Activated CD8-positive, alpha-beta T cell treated with anti-CD3 and anti-CD28 coated beads, Interleukin-2, amount 10 ng/mL, durations not matched to agents 7 days and 5 days (primary cell): Measurements from ENCODE around the gene FAM53B. TPM values are rescaled to one million over a fixed set of nuclear protein-coding genes. Genes with fewer than 3 reads are reported as not detected.

Source experiments
- ATAC-seq: fragments of 150-1000 bp; cut with Tn5 transposase; one replicate; pipeline ENCODE4 v1.10.0; 2021; ENCODE audit warnings: moderate library complexity
- CTCF ChIA-PET: fragments of 350-600 bp; sonication (Branson Sonifier 250); formaldehyde crosslinking; loops from one replicate; lab custom pipeline; 2021; ENCODE audit warnings: antibody characterized with exemption; lab: Charles Lee
- POLR2A ChIA-PET: fragments of 350-600 bp; sonication (Branson Sonifier 250); formaldehyde crosslinking; loops from one replicate; lab custom pipeline; 2021; ENCODE audit warnings: antibody characterized with exemption; lab: Charles Lee
- DNase-seq: peaks from one replicate; pipeline ENCODE4 v3.0.0-alpha.2; 2020
- H3K27ac Mint-ChIP-seq: one replicate; pipeline ENCODE4 v1.8.0; 2021; ENCODE audit warnings: mild to moderate bottlenecking, mixed read lengths
- H3K27me3 Mint-ChIP-seq: one replicate; pipeline ENCODE4 v1.8.0; 2021; ENCODE audit warnings: low read depth, mixed read lengths
- H3K36me3 Mint-ChIP-seq: one replicate; pipeline ENCODE4 v1.8.0; 2021; ENCODE audit warnings: low read depth, mixed read lengths
- H3K4me1 Mint-ChIP-seq: one replicate; pipeline ENCODE4 v1.8.0; 2021; ENCODE audit warnings: low read depth, mixed read lengths
- H3K4me3 Mint-ChIP-seq: one replicate; pipeline ENCODE4 v1.8.0; 2021; ENCODE audit warnings: mild to moderate bottlenecking, mixed read lengths
- H3K9me3 Mint-ChIP-seq: one replicate; pipeline ENCODE4 v1.8.0; 2022; ENCODE audit warnings: mixed read lengths; ENCODE audit not compliant: insufficient read depth
- total RNA-seq, 2 experiments: library from RNA; stranded (reverse); gene quantifications; one replicate each; pipeline ENCODE4 v1.2.3, GENCODE V29; 2021

The FAM53B gene
- total RNA-seq, 2 experiments from 2014 or later: 19.9 to 21.8 TPM

DNA sequence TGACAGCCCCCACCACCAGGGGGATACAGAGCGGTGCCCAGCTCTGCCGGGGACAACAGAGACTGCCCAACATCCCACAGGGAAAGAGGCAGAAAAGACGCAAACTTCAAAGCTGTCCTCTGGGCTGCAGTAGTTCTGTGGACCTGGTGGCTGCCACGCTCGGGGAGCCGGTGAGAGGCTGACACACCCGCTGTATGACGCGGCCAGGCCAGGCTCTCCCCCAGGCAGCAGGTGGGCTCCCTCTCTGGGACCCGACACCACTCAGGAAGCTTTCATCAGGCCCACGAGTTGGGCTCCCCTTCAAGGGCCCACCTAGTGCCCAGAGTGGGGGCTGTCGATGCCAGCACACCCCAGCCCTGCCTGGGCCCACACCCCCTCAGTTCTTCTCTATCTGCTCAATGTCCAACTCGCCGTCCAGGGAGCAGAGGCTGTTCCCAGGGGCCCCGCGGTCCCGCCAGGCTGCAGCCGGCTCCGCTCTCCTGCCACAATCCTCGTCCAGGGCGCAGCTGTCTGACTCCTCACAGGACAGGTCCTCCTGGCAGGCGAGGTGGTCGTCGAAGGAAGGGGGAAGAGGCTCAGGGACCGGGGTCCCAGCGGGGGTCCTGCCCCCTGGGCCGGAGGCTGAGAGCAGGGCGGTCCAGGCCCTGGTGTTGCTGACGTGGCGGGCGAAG, 121.2 kb downstream of the FAM53B start:
- ATAC-seq: no peak
- CTCF ChIA-PET: no interaction called here
- POLR2A ChIA-PET: no interaction called here
- H3K27me3 Mint-ChIP-seq: no peaks in the 10 kb centered on the region
- H3K4me1 Mint-ChIP-seq: peaks cover 36% of the 10 kb centered on the region
- DNase-seq: no peak
- no peak overlapping the region for H3K4me3 Mint-ChIP-seq
- H3K27ac Mint-ChIP-seq: no peak overlapping the region
- peaks cover 1% of the 10 kb centered on the region for H3K36me3 Mint-ChIP-seq
- H3K9me3 Mint-ChIP-seq: no peaks in the 10 kb centered on the region

DNA sequence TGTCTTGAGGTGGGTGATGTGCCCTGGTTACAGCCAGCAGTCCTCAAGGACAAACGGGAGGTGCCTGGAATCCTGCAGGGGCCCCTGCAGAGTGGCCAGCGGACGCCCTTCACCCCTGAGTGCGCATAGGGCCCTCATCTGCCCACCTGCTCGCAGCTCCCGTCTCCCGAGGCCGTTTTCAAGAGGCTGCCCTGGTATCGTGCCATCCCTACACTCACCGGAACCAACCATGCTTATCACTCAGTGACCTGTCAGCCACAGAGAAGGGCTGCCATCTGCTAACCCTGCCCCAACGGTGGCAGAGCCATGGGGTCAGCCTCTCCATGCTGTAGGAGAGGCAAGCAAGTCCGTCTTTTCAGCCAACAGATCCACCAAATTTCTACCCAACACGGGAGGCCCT, 122.0 kb downstream of the FAM53B start:
- H3K27ac Mint-ChIP-seq: no peak overlapping the region

DNA sequence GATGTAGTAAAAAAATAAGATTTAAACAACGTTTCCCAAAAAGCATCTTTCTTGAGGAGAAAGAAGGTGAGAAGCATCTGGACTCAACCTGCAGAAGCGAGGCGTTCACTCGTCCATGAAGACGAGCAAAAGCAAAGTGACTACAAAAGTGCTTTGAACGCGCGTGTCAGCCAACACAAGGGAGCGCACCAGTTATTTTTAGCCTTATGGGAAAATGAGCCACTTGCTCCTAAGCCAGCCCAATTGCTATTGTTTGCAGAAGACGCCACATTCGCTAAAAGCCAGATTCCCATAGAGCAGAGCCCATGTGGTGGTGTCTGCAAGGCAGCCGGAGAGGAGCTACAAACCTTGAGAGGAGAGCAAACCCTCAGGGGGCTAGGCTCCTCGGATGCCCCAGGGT, 122.5 kb downstream of the FAM53B start:
- CTCF ChIA-PET: interaction anchor here (1.1 kb wide), 1 partner anchor 11 kb away, joined by 3 read pairs; no protein-coding TSS in a partner anchor
- Mint-ChIP-seq H3K4me1 (peaks cover 24% of the 10 kb centered on the region), H3K4me3 (no peak overlapping the region), H3K36me3 (peaks cover 3% of the 10 kb centered on the region), H3K27me3 (no peaks in the 10 kb centered on the region), H3K27ac (no peak overlapping the region), H3K9me3 (no peaks in the 10 kb centered on the region)
- POLR2A ChIA-PET: no interaction called here
- ATAC-seq (no peak), DNase-seq (no peak)

More for the DNA sequence above, 122.0 kb downstream of the FAM53B start:
- Mint-ChIP-seq H3K36me3 (peaks cover 1% of the 10 kb centered on the region), H3K4me1 (peaks cover 30% of the 10 kb centered on the region), H3K9me3 (no peaks in the 10 kb centered on the region), H3K27me3 (no peaks in the 10 kb centered on the region), H3K4me3 (no peak overlapping the region)
- DNase-seq (no peak), ATAC-seq (no peak)
- CTCF ChIA-PET: interaction anchor here (1.1 kb wide), 1 partner anchor 10 kb away, joined by 3 read pairs; no protein-coding TSS in a partner anchor
- POLR2A ChIA-PET: no interaction called here

DNA sequence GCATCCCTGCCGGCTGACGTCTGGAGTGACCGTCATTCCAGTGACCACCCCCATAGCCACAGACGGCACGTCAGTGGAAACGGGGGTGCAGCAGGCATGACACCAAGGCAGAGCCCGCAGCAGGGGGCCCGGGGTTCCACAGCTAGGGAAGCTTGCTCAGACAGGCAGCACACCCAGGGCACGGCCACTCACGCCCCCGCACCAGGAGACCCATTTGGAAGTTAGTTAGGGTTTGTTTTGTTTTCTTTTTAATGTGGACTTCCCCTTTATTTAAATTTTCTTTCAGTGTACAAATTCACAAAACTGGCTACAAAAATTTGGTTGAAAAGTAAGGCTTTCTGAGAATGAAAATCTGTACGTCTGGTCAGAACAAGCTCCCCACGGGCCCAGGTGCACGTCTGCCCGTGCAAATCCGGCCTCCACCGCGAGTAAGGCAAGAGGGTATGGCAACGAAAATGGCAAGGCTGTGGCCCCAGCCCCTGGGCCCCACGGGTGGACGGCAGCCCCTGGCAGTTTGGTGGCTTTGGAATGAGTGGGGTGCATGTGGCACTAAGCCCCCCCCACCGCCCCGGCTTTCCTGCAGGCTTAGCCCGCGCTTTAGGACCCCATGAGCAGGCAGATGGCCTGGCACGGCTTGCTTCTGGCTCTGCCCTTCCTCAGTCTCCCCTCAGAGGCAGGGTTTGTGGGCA, 124.2 kb downstream of the FAM53B start:
- Mint-ChIP-seq H3K4me1 (peaks cover 19% of the 10 kb centered on the region), H3K27me3 (no peaks in the 10 kb centered on the region), H3K9me3 (no peaks in the 10 kb centered on the region), H3K4me3 (no peak overlapping the region), H3K27ac (no peak overlapping the region), H3K36me3 (peaks cover 3% of the 10 kb centered on the region)
- CTCF ChIA-PET: interaction anchor here (1.0 to 1.4 kb wide), 4 partner anchors 99 to 123 kb away, joined by 3 to 4 read pairs (median 4); no protein-coding TSS in a partner anchor
- POLR2A ChIA-PET: interaction anchor here (0.8 kb wide), 1 partner anchor 26 kb away, joined by 3 read pairs; no protein-coding TSS in a partner anchor
- no peak for ATAC-seq
- DNase-seq: no peak

DNA sequence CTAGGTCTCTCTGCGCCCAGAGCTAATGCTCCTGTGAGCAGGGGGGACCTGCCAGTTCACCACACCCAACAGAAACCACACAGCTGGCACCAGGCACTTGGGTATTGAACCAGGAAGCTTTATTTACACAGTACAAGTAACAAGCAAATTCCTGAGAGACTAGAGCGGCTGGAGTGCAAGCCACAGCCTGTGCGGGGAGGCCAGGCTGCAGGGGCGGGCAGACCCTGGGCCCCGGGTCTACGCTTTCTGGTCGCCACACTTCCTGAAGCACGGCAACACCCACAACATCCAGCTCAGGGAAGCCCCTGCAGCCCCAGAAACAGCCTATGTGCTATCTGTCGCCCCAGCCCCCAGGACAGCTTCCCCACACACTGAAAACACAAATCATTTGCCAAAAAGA, 125.0 kb downstream of the FAM53B start:
- Mint-ChIP-seq H3K27ac (no peak overlapping the region), H3K4me3 (no peak overlapping the region), H3K36me3 (peaks cover 3% of the 10 kb centered on the region), H3K27me3 (no peaks in the 10 kb centered on the region), H3K4me1 (peaks cover 24% of the 10 kb centered on the region), H3K9me3 (no peaks in the 10 kb centered on the region)
- DNase-seq (no peak), ATAC-seq (no peak)
- ChIA-PET CTCF (interaction anchor here (1.0 to 1.4 kb wide), 3 partner anchors 100 to 122 kb away, joined by 3 to 4 read pairs (median 4); no protein-coding TSS in a partner anchor), POLR2A (interaction anchor here (0.7 to 0.8 kb wide), 2 partner anchors 11 to 27 kb away, joined by 3 read pairs; no protein-coding TSS in a partner anchor)

DNA sequence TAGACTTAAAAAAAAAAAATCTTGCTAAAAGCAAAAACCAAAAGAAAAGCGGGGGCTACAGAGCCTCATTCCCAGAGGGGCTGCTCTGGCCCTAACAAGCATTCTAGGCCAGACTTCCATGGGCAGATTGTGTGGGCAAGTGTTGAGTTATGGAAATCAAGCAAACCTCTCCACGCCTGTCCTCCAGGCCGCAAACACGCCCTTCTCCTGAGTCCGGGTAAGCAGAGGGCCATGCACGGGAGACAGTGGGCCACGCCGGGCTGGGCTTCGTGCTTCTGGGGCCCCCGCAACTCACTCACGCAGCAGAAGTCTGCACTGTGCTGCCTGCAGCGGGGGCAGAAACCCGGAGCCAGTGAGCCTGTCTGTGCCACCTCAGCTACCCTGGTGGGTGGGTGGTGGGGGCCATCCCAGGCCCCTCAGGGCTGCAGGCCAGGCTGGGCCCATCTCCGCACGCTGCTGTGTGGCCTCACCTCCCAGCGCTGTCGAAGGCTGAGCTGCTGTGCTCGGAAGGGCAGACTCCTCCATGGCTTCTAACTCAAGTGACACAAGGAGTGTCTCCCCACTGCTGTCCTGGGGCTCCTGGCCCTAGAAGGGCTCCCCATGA, 125.6 kb downstream of the FAM53B start:
- Mint-ChIP-seq H3K9me3 (no peaks in the 10 kb centered on the region), H3K4me1 (peaks cover 30% of the 10 kb centered on the region), H3K36me3 (peaks cover 3% of the 10 kb centered on the region), H3K4me3 (no peak overlapping the region), H3K27me3 (no peaks in the 10 kb centered on the region), H3K27ac (no peak overlapping the region)
- DNase-seq (no peak), ATAC-seq (no peak)
- ChIA-PET CTCF (interaction anchor here (1.0 to 1.4 kb wide), 3 partner anchors 101 to 123 kb away, joined by 3 to 4 read pairs (median 4); no protein-coding TSS in a partner anchor), POLR2A (interaction anchor here (0.7 to 0.8 kb wide), 2 partner anchors 11 to 28 kb away, joined by 3 read pairs; no protein-coding TSS in a partner anchor)

DNA sequence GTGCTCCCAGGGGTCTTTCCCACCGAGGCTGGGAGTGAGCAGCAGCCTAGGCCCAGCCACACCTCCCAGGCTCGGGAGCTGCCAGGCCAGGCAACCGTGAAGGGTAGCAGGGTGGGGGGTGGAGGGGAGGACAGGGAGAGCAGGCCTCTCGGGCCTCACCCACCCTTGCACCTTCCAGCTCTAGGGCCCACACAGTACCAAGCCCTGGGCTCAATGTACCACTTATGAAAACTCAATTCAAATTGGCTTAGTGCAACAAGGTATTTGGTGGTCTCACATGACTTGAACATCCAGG, 127.4 kb downstream of the FAM53B start:
- H3K36me3 Mint-ChIP-seq: peaks cover 2% of the 10 kb centered on the region
- ChIA-PET CTCF (no interaction called here), POLR2A (no interaction called here)
- ATAC-seq (no peak), DNase-seq (no peak)
- no peaks in the 10 kb centered on the region for H3K27me3 Mint-ChIP-seq
- no peaks in the 10 kb centered on the region for H3K9me3 Mint-ChIP-seq
- H3K4me3 Mint-ChIP-seq: no peak overlapping the region
- peaks cover 42% of the 10 kb centered on the region for H3K4me1 Mint-ChIP-seq
- H3K27ac Mint-ChIP-seq: no peak overlapping the region

DNA sequence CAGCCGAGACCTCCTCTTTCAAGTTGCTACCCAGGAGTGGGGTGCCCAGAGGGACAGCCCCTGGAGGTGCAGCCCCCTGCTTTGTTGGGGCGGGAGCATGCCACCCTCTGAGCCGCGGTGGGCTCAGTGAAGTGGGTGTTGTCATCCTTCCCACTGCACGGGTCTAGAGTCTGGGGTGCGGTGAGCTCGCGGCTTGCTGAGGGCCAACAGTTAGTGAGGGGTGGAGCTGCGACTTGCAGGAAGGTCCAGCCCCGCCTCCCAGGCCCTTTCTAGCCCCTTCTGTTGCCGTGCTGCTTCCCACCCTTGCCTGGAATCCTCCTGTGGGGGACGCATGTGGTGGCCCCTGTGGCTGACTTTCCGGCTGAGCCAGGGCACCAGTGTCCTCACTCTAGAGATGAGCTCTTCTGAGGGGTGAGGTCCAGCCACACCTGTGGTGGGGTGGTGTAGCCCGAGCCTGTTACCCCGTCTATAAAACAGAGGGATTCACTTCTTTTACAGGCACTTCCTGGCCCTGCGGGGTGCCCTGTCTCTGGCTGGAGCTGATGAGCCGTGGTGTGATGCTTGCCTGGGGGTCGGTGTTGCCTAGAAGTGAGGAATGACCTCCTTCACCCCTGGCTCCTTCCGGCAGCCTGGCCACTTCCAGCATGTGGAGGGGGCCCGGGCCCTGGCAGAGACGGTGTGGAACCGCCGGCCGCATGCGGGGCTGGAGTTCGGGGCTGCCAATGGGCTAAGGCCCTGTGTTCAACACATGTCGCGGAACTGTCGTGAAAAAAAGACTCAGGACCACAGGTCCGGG, 127.9 kb downstream of the FAM53B start:
- no peak for DNase-seq
- Mint-ChIP-seq H3K4me1 (peaks cover 47% of the 10 kb centered on the region), H3K27ac (no peak overlapping the region), H3K9me3 (no peaks in the 10 kb centered on the region), H3K36me3 (peaks cover 2% of the 10 kb centered on the region), H3K27me3 (no peaks in the 10 kb centered on the region), H3K4me3 (no peak overlapping the region)
- no peak for ATAC-seq
- CTCF ChIA-PET: interaction anchor here (0.8 kb wide), 1 partner anchor 125 kb away, joined by 3 read pairs; no protein-coding TSS in a partner anchor
- POLR2A ChIA-PET: no interaction called here

DNA sequence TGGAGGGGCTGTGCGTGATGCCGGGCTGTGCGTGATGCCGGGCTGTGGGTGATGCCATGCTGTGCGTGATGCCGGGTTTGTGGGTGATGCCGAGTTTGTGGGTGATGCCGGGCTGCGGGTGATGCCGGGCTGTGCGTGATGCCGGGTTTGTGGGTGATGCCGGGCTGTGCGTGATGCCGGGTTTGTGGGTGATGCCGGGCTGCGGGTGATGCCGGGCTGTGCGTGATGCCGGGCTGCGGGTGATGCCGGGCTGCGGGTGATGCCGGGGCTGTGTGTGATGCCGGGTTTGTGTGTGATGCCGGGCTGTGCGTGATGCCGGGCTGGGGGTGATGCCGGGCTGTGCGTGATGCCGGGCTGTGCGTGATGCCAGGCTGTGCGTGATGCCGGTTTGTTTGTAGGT, 128.9 kb downstream of the FAM53B start:
- ChIA-PET CTCF (no interaction called here), POLR2A (no interaction called here)
- DNase-seq: no peak
- Mint-ChIP-seq H3K27me3 (no peaks in the 10 kb centered on the region), H3K27ac (peak overlapping the region; percentile 25), H3K4me1 (peaks cover 51% of the 10 kb centered on the region), H3K9me3 (no peaks in the 10 kb centered on the region), H3K4me3 (no peak overlapping the region), H3K36me3 (peaks cover 2% of the 10 kb centered on the region)
- no peak for ATAC-seq

DNA sequence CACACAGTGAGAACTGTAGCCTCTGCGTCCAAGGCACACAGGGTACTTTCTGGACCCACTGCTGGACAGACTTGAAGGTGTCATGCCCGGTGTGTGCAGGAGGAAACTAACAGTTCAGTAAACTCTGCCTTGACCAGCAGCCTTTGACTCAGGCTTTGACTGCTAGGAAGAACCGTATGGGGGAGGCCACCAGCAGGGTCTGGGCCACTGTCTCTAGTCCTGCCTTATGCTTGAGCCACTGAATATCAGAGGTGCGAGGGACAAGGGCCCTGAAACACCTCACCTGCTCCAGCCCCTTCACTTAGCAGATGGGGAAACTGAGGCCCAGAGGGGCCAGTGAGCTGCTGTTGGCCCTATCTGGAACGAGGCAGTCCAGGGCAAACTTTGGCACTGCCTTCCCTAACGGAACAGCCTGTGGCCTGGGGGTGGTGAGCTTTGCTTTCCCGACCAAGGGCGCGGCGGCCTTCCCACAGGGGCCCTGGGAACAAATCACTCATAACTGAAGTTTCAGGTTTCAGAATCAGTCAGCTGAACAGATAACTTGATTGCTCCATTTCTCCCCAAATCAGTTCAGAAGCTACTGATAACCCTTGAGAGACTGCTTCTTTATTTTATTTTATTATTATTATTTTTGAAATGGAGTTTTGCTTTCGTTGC, 130.0 kb downstream of the FAM53B start:
- DNase-seq (peak; percentile 35), ATAC-seq (no peak)
- peaks cover 4% of the 10 kb centered on the region for H3K36me3 Mint-ChIP-seq
- no peak overlapping the region for H3K4me3 Mint-ChIP-seq
- peaks cover 45% of the 10 kb centered on the region for H3K4me1 Mint-ChIP-seq
- H3K27me3 Mint-ChIP-seq: no peaks in the 10 kb centered on the region
- peak overlapping the region; percentile 49 for H3K27ac Mint-ChIP-seq
- CTCF ChIA-PET: interaction anchor here (3.3 kb wide), 1 partner anchor 127 kb away, joined by 16 read pairs; no protein-coding TSS in a partner anchor
- POLR2A ChIA-PET: interaction anchor here (0.6 kb wide), 1 partner anchor 11 kb away, joined by 3 read pairs; no protein-coding TSS in a partner anchor
- H3K9me3 Mint-ChIP-seq: no peaks in the 10 kb centered on the region
